Measurements from ENCODE around the gene ZNF559.

ZNF559 gene

GRCh38 chr19:9354651-9355050, 30.7 kb downstream of the ZNF559 start:
- no peak for DNase-seq (ENCODE audit: low spot score)

- peak; percentile 13 for DNase-seq (ENCODE audit: low spot score)
Observed at GRCh38 chr19:9362905-9363304, 38.9 kb downstream of the ZNF559 start, which contains the start of gene ZNF177. Gene ZNF177 (plus strand): TSS chr19:9363013. CDS start chr19:9378312, 15,299 bp downstream.

- DNase-seq (ENCODE audit: low spot score): no peak
Observed at GRCh38 chr19:9370738-9371619, 47.0 kb downstream of the ZNF559 start.

- DNase-seq (ENCODE audit: low spot score): no peak
Observed at GRCh38 chr19:9381361-9381785, 57.4 kb downstream of the ZNF559 start.
